Measurements from ENCODE around the gene ARHGAP31.
"Not testable (repeated sequence)": the region's sequence is repeated elsewhere in the genome, so short reads cannot be mapped to it uniquely, and the experiment has no call there.

ARHGAP31 gene

DNA sequence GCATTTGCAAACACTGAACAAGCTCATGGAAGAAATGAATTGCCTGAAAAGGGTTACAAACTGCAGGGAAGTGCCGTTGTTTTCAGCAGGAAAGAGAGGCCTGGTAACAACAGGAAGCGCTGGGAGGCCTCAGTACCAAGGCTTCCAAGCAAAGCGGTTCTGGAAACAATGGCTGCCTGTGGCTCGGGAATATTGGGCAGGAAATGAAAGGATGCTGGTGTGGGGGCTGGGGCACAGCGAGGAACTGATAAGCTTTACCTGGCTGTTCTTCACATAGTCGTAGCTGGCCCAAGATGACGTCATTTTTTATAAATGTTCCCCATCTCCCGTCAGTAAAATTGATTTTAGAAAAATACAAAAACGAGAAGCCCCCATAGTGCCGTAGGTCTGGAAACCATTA, 55.9 kb downstream of the ARHGAP31 start:
- no peak for DNase-seq (ENCODE audit: low read depth)

DNA sequence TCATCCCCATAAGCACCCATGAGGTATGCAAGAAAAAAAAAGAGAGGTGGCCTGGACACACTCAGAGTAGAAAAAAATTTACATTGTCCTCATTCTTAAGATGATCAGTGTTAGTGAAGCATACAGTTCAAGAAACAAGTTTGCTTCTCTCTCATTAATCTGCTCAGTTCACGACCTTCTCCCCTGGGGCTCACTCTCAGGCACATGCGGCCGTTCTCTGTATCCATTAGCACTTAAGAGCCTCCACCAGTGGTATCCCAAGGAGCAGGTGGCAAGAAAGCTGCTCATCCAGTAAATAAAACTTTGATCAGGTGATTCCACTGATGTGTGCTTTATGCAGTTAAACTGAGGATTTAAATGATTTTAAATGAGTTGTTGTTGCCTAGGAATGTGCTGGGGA, 57.4 kb downstream of the ARHGAP31 start:
- DNase-seq (ENCODE audit: low read depth), result no peak

GRCh38 chr3:119352034-119352609, 57.9 kb downstream of the ARHGAP31 start:
- DNase-seq (ENCODE audit: low read depth), result peak; percentile 4

DNA sequence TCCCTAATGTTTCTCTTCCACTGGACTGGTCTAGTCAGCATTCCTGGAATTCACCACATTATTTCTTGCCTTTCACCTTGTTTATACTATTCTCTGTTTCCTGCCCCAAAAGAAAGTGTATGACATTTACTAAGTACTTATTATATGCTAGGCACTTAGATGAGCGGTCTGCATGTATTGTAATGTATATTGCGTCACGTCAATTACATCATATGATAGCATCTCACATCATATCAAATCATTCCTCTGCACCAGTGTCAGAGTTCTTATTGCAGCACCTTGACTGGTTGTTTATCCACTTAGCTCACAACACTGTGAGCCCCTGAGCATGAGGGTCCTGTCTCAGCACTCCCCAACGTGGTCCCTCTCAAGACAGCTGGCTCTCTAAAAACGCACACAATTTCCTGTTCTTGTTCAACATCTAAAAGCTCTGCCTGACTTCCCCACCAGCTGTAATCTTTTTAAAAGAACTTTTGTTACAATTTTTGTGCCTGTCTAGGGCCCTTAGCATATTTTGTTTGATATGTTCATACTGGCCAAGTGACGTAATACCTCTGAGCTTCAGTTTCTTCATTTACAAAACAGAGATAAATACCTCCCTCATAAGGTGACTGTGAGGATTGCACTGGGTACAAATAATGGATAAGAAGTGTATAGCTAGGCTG, 58.8 kb downstream of the ARHGAP31 start:
- no peak for DNase-seq (ENCODE audit: low read depth)

DNA sequence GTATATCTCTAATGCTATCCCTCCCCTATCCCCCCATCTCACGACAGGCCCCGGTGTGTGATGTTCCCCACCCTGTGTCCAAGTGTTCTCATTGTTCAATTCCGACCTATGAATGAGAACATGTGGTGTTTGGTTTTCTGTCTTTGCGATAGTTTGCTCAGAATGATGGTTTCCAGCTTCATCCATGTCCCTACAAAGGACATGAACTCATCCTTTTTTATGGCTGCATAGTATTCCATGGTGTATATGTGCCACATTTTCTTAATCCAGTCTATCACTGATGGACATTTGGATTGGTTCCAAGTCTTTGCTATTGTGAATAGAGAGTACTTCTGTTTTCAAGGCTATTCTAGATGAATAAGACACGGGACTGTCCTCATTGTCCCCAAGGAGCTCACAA, 61.4 kb downstream of the ARHGAP31 start:
- DNase-seq (ENCODE audit: low read depth), result not testable (repeated sequence)

DNA sequence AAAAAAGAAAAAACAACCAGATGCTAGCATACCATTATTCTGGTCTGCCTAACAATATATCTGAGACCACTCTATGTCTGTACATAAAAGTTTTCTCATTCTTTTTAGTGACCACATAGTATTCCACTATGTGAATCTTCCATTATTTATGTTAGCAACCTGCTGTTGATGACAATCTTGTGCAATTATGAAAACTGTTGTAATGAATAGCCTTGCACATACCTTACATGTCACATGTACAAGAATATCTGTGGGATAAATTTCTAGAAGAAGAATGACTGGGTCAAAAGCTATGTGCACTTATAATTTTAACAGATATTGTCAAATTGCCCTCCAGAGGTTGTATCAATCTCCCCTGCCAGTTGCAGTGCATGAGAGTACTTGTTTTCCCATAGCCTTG, 62.5 kb downstream of the ARHGAP31 start:
- DNase-seq (ENCODE audit: low read depth), result no peak

GRCh38 chr3:119357190-119357589, 63.0 kb downstream of the ARHGAP31 start:
- no peak for DNase-seq (ENCODE audit: low read depth)

DNA sequence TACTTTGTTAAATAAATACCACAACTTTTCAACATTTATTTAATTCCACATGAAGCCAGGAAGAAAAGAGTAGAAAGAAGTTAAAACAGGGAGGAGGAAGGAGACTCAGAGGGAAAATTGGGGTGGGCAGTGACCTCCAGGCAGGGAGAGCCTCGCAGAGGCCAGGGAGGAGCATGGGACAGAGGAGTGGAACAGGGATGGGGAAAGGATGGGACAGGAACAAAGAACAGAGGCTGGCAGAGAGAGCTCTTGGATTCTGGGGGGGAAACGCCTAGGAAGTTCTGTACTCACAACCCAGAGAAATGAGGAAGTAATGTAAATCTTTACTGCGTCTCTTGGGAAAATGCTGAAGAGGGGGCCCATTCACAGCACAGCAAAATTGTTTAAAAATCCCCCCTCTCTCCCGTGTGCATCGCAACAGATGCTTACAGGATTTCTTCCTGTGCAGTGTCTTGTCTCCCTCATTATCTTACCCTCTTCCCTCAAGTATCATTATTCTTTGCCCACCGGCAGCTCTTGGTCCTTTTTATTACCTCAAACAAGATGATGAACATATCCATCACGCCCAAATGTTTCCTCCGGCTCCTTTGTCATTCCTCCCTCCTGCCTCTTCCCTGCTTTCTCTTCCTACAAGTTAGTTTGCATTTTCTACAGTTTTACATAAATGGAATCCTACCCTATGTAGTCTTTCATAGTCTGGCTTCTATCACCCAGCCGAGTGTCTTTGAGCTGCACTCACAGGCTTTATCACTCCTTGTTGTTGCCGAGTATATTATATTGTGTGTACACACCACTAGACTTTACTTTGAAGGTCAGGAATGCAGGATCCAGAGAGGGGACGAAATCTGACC, 65.5 kb downstream of the ARHGAP31 start:
- no peak for DNase-seq (ENCODE audit: low read depth)

DNA sequence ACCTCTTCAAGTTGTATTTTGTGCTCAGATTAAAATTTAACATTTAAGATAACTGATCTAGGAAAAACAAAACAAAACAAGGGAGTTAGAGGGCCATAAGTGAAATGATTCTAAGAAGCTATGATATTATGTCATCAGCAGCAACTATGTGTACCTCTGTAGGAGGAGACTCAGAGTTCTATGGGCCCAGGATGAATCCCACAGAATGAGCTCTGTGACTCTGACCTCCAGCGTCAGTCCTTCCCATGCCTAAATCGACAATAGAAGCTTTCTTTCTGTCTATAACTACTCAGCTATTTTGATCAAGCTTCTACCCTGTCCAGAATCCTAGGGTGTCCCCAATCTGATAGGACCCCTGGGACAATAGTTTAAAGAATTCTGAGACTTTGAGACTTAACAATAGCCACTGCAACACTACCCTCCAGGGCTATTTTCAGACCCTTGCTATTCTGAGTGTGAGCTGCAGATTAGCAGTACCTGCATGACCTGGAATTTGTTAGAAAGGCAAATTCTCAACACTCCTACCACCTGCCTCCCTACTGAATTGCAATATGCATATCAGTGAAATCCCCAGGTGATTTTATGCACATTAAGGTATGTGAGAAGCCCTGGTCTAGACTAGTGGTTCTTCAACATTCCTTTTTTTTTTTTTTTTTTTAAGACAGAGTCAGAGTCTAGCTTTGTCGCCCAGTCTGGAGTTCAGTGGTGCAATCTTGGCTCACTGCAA, 66.7 kb downstream of the ARHGAP31 start:
- DNase-seq (ENCODE audit: low read depth), result no peak

GRCh38 chr3:119362010-119362409, 67.8 kb downstream of the ARHGAP31 start:
- DNase-seq (ENCODE audit: low read depth), result no peak

DNA sequence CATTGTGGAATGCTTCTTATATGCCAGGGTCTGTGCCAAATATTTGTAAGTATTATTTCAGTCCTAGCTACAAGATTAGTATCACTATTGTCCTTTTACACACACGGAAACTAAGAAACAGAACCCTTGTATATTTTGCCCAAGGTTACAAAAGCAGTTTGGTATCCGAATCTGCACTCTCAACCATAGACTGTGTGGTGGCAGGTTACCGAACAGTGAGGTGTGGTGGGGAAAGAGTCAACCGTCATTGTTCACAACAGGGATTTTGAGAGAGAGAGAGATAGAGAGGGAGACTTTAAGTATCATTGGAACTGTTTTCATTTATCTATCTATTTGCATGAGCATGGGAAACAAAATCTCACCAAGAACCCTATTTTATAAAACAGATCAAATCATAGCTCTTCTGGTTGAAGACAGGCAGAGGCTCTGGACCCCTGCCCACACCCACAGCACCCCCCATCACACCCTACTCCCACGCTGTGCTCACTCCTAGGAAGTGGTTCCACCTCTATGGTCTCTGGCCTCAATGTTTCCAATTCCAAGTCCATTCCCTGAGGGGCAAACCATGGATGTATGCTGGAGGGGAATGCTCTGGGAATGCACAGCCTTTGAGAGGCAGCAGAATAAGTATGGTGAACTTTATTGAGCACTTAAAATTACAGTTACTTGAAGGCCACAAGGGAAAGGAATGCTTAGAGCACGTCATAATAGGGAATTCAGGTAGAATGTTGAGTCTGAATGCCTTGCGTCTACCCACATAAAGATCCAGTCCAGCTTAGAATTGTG, 69.0 kb downstream of the ARHGAP31 start:
- no peak for DNase-seq (ENCODE audit: low read depth)

GRCh38 chr3:119364401-119364800, 70.2 kb downstream of the ARHGAP31 start:
- DNase-seq (ENCODE audit: low read depth), result no peak

- DNase-seq (ENCODE audit: low read depth), result no peak
Measured at GRCh38 chr3:119365418-119365817, 71.2 kb downstream of the ARHGAP31 start.

- DNase-seq (ENCODE audit: low read depth), result no peak
Measured at GRCh38 chr3:119367000-119367399, 72.8 kb downstream of the ARHGAP31 start.

DNA sequence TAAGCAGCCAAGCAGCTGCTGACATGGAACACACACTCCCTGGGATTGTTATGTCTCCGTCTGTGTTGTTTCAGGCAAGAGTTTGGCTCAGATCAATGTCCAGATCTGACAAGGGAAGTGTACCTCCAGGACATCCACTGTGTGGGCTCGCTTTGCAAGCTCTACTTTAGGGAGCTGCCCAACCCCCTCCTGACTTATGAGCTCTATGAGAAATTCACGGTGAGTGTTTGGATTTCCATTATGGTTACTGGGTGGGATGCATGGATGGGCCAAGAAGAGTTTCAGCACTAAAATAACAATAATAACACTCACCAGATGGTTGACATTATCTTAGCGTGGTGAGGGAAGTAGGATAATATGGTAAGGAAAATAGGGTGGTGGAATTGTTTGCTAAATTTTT, 74.1 kb downstream of the ARHGAP31 start:
- no peak for DNase-seq (ENCODE audit: low read depth)

DNA sequence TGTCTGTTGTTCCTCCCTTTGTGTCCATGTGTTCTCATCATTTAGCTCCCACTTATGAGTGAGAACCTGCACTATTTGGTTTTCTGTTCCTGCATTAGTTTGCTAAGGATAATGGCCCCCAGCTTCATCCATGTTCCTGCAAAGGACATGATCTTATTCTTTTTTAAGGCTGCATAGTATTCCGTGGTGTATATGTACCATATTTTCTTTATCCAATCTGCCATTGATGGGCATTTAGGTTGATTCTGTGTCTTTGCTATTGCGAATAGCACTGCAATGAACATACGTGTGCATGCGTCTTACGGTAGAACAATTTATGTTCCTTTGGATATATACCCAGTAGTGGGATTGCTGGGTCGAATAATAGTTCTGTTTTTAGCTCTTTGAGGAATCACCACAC, 77.6 kb downstream of the ARHGAP31 start:
- DNase-seq (ENCODE audit: low read depth), result not testable (repeated sequence)

- no peak for DNase-seq (ENCODE audit: low read depth)
Measured at GRCh38 chr3:119375106-119375505, 80.9 kb downstream of the ARHGAP31 start.

- no peak for DNase-seq (ENCODE audit: low read depth)
Measured at GRCh38 chr3:119375510-119375909, 81.3 kb downstream of the ARHGAP31 start.

DNA sequence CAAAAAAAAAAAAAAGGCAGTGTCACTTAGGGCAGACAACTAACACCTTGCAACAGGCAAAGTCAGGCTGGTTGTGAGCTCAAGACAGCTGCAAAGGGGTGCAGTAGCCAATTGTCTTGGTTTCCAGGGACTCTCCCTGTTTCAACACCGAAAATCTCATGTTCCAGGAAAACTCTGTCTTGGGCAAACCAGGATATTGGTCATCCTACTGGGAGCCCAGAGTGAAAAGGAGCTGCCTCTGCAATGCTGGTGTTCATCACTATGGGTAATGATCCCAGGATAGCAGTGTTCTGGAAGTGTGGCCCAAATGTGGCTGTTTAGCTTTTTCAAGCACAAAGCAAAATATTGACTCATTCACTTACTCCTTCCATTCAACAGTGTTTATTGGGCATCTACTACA, 82.6 kb downstream of the ARHGAP31 start:
- DNase-seq (ENCODE audit: low read depth), result no peak

GRCh38 chr3:119378259-119378803, 84.1 kb downstream of the ARHGAP31 start:
- no peak for DNase-seq (ENCODE audit: low read depth)

- no peak for DNase-seq (ENCODE audit: low read depth)
Measured at GRCh38 chr3:119380697-119381096, 86.5 kb downstream of the ARHGAP31 start.
